Measurements from ENCODE around the gene KRT84. TPM values are rescaled to one million over a fixed set of nuclear protein-coding genes. Genes with fewer than 3 reads are reported as not detected.

KRT84 gene
- total RNA-seq, 4 donors from 2014 or later: not detected

- TF ChIP-seq, protein P1, sequence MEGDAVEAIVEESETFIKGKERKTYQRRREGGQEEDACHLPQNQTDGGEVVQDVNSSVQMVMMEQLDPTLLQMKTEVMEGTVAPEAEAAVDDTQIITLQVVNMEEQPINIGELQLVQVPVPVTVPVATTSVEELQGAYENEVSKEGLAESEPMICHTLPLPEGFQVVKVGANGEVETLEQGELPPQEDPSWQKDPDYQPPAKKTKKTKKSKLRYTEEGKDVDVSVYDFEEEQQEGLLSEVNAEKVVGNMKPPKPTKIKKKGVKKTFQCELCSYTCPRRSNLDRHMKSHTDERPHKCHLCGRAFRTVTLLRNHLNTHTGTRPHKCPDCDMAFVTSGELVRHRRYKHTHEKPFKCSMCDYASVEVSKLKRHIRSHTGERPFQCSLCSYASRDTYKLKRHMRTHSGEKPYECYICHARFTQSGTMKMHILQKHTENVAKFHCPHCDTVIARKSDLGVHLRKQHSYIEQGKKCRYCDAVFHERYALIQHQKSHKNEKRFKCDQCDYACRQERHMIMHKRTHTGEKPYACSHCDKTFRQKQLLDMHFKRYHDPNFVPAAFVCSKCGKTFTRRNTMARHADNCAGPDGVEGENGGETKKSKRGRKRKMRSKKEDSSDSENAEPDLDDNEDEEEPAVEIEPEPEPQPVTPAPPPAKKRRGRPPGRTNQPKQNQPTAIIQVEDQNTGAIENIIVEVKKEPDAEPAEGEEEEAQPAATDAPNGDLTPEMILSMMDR (IDR thresholded peaks at IDR 0.05; ENCODE audit: low read depth): no peak
These were observed 41.6 kb upstream of the KRT84 start for GRCh38 chr12:52427083-52427482.

GRCh38 chr12:52426034-52426433, 40.6 kb upstream of the KRT84 start:
- TF ChIP-seq, protein P1 (IDR thresholded peaks at IDR 0.05; ENCODE audit: low read depth): no peak

DNA sequence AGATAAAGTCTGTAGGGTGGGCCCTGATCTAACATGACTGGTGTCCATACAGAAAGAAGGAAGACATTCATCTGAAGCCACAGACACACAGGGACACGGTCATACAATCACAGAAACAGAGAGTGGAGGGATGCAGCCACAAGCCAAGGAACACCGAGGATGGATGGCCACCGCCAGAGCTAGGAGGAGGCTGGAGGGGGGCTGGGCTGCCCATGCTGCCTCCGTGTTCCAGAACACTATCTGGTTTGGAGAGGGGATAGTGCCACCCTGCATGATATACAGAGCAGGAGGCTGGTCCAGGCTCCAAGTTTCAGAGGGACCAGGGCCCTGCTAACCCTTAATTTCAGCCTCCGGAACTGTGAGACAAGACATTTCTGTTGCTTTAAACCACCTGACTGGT, 40.0 kb upstream of the KRT84 start:
- TF ChIP-seq, protein P1 (IDR thresholded peaks at IDR 0.05; ENCODE audit: low read depth): no peak

- TF ChIP-seq, protein P1 (IDR thresholded peaks at IDR 0.05; ENCODE audit: low read depth): no peak
These were observed 38.4 kb upstream of the KRT84 start for GRCh38 chr12:52423661-52424500.

- TF ChIP-seq, protein P1 (IDR thresholded peaks at IDR 0.05; ENCODE audit: low read depth): no peak
These were observed 37.6 kb upstream of the KRT84 start for GRCh38 chr12:52423035-52423434.

GRCh38 chr12:52419656-52420055, 34.2 kb upstream of the KRT84 start:
- TF ChIP-seq, protein P1 (IDR thresholded peaks at IDR 0.05; ENCODE audit: low read depth): no peak

DNA sequence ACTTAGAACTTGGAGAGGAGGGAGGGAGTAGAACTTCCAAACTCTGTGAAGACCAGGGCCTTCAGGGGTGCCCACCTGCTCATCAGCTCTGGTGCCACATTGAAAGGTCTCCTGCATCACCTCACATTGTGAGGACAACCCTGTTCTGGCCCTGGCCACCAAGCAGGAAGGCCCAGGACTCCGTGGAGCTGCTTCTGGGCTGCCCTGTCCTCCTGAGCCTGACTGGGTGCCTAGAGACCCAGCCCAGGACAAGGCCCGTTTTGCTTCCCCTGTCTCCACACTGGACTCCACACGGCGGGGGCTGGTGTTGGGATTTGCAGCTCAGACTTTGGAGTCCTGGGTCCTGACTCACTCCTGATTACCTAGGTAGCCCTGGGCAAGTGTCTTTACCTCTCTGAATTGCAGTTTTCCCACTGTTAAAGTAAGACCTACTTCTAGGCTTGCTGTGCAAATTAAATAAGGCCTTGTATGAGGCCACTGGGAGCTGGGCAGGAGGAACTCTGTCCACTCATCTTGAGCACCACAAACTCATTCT, 33.2 kb upstream of the KRT84 start:
- TF ChIP-seq, protein P1 (IDR thresholded peaks at IDR 0.05; ENCODE audit: low read depth): no peak

Data from subcutaneous adipose tissue (tissue), 4 donors.